Stimulated activated CD4-positive, alpha-beta T cell treated with anti-CD3 and anti-CD28 coated beads, Interleukin-1b, Interleukin-23, amount 100 ng/mL, for 1 hour (primary cell): ENCODE results near the gene CFDP1.
"Not testable (repeated sequence)": the region's sequence is repeated elsewhere in the genome, so short reads cannot be mapped to it uniquely, and the experiment has no call there.

Source experiments
- DNase-seq, 2 donors: peaks; one replicate each; pipeline ENCODE4 v3.0.0-alpha.2; 2020; ENCODE audit warnings: low read depth in 2 of 2

Gene CFDP1

DNA sequence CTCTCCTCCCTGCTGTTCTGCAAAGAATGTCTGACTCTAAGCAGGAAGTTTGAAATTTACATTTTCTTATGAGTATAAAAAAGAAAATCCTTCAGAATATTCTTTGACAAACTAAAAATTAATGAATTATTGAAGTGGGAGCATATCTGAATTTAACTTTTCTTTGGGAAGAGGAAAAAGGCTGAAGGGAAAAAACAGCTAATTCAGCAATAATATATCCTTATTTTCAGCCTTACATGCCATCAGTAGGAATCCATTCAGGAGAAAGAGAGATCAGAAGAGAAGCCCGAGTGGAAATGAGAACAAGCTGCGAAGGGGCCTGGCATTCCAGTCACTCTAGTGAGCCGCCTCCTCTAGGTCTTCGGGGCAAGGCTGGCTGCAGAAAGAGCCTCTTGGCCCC, 140.1 kb downstream of the CFDP1 start:
- no peak for DNase-seq

DNA sequence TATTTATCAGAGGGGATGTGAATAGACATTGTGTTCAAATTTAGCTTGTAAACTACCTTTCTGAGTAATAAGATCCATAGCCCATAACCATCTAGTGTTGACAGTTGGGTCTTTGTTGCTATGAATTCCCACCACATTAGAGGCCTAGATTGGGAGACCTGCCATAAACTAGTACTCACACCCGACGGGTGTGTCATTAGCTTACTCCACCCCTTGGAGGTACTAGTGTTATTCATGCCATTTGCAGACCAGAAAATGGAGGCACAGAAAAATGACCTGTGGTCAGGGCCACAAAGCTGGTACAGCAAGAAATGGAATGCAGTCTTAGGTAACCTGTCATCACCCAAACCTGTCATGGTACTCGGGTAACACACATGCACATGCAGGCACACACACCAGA, 140.6 kb downstream of the CFDP1 start:
- no peak for DNase-seq

GRCh38 chr16:75289189-75289588, 144.1 kb downstream of the CFDP1 start:
- DNase-seq: no peak

- no peak for DNase-seq
Measured at GRCh38 chr16:75288596-75289120, 144.6 kb downstream of the CFDP1 start.

DNA sequence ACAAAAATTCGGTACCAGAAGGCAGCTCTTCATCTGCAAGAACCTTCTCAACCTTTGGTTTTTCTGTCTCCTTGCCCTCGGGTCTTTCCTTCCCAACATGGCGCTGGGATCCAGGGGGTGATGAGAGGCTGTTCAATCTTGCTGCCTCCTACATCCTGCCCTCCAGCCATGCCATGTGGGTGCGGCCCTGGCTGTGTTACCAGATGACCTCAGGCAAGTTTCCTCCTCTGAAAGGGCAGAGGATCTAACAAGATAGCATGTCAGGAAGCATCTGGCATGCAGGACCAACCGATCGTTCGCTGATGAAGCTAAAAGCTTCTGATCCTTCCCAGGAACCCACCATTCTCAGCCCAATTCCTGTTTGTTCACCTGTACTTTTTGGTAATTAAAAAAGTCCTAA, 145.1 kb downstream of the CFDP1 start:
- DNase-seq: no peak

DNA sequence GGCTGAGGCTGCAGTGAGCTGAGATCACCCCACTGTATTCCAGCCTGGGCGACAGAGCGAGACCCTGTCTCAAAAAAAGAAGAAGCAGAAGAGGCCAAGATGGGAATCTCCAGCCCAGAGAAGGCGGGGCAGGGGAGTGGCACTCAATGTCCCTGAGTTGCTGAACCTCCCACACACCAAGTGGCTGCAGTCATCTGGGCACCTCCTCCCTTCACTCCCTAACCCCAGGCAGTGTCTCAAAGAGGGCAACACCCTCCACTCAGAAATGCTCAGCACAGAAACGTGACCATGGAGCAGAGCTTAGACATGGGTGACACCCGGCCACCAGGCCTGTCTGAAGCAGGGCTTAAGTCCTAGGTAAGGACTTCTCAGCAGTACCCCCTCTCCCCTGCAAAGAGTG, 145.6 kb downstream of the CFDP1 start:
- no peak for DNase-seq

- DNase-seq: no peak
Measured at GRCh38 chr16:75286389-75286788, 146.9 kb downstream of the CFDP1 start.

DNA sequence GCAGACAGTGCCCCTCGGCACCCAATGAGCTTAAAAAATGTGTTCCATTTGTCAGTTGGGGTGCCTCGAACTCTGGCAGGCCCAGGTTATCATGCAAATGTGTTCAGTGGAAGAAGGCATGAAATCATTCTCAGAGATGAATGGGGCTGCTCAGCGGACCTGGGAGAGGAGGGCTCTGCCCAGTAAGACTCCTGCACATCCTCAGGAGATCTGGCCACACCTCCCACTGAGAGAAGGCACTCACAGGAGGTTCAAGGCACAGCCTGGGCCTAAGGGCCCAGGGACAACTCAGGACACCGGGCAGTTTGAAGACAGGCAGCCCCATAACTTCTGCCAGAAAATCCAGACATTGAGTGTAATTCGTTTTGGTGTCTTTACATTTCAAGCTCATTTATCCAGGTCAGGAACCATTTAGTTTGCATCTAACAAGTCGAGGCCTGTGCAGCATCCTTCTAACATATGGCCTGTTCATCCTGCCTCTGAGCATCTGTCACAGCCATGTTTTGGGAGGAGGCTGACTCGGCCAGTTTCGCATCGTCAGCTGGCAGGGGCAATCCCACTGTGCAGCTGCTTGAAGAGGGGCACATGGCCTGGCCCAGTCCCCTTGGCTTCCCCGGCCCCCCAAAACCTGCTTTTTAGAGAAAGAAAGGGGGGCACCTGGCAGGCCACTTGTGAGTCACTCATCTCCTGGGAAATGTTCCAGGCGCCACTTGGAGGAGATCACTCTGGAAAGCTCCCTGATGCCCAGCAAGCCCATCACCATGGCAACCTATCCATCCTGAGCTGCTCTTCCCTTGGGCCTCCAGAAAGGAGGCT, 150.6 kb downstream of the CFDP1 start:
- no peak for DNase-seq

DNA sequence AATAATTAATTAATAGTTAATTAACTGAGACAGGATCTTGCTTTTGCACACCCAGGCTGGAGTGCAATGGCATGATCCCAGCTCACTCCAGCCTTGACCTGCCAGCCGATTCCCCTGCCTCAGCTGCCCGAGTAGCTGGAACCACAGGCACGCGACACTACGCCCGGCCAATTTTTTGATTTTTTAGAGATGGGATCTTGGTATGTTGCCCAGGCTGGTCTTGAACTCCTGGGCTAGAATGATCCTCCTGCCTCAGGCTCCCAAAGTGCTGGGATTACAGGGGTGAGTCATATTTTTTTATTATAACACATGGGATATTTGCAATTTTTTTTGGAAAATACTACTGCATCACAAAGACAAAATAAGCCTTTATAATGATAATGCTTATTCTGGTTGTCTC, 151.5 kb downstream of the CFDP1 start:
- DNase-seq: no peak

DNA sequence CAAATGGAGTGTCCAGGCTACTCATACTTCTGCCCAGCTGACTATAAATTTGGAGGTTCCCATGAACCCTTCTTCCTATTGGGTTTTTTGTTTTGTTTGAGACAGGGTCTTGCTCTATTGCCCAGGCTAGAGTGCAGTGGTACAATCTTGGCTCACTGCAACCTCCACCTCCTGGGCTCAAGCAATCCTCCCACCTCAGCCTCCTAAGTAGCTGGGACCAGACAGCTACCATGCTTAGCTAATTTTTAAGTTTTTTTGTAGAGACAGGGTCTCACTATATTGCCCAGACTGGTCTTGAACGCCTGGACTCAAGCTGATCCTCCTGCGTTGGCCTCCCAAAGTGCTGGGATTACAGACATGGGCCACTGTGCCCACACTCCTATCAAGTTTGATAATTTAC, 152.3 kb downstream of the CFDP1 start:
- DNase-seq: not testable (repeated sequence)

DNA sequence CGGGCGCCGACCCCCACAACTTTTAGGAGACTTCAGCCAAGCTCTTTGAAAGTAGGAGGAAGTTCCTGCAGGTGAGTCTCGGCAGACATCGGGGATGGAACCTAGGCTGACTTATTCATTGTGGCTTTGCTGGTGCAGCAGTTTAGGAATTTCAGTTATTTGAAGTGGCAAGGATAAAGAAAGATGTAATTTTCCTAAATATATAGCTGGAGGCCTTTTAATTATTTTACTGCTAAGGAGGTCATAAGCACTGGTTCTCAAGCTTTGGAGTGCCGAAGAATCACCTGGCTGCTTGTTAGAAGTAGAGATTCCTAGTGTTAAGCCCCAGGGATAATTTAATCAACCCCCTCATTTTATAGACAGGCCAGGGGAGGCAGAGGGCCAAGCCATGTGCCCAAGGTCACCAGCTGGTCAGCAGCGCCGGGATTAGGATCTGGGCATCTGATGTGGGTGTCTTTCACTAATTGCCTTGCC, 152.9 kb downstream of the CFDP1 start:
- no peak for DNase-seq

GRCh38 chr16:75279305-75279704, 154.0 kb downstream of the CFDP1 start:
- DNase-seq: no peak

GRCh38 chr16:75273054-75273925, 160.0 kb downstream of the CFDP1 start:
- no peak for DNase-seq

GRCh38 chr16:75272629-75273028, 160.7 kb downstream of the CFDP1 start:
- DNase-seq: not testable (repeated sequence)

DNA sequence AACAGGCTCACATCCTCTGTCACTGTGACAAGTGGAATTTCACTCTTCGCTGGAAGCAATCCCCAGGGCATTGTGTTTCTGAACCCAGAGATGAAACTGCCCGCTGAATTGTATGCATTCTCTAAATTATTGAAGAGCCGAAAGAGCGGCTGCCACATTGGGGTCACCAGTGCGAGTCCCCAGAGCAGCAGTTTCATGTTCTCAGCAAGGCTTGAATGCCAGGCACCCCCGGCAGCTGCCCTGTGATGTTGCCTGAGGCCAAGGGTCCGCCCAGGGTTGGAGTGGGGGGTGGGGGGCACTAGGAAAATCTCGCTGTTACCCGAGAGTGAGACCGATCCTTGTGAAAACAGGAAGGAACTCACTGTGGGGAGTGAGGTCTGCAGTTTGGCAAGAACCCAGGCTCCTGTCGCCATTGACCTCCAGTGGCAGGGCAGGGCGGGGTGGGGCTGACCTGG, 161.2 kb downstream of the CFDP1 start:
- no peak for DNase-seq

- no peak for DNase-seq
Measured at GRCh38 chr16:75271441-75272096, 161.7 kb downstream of the CFDP1 start.

- DNase-seq: not testable (repeated sequence)
Measured at GRCh38 chr16:75269358-75269757, 163.9 kb downstream of the CFDP1 start.

- DNase-seq: no peak
Measured at GRCh38 chr16:75267631-75268264, 165.6 kb downstream of the CFDP1 start.

DNA sequence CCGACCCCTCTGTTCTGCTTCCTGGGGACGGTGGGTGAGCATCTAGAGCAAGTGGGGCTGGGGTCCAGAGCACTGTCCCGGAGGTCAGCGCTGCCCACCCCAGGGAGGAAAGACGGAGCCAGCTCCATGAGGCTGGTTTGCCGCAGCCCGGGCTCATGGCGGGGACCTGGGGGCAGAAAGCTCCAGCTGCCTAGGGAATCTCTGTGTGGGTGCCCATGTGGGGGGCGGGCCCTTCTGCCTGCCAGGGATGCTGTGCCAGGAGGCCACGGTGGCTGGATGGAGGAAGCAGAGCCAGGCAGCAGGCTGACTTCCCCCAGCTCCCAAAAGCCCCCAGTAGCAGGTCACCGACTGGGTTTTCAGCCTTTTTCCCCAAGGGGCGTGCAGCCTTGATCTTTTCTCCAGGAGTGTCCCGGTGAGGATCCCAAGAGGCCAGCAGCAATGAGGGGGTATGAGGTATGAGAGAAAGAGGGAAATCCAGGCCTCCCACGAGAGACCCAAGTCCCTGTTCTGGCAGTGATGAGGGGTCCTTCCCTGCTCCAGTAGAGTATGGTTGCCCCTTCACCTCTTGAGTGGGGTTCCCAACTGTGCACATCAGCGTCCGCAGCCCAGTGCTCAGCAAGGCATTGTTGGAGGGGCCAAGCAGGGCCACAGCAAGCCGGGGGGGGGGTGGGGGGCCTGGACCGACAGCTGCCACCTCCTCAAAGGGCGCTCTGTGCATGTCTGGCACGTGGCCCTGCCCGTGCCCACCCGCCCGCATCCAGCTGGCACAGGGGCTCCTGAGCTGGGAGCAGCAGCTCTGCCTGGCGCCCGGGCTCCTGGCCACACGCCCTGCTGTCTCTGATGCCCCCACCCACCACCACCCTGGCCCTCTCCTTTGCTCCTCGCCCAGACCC, 166.3 kb downstream of the CFDP1 start:
- no peak for DNase-seq

DNA sequence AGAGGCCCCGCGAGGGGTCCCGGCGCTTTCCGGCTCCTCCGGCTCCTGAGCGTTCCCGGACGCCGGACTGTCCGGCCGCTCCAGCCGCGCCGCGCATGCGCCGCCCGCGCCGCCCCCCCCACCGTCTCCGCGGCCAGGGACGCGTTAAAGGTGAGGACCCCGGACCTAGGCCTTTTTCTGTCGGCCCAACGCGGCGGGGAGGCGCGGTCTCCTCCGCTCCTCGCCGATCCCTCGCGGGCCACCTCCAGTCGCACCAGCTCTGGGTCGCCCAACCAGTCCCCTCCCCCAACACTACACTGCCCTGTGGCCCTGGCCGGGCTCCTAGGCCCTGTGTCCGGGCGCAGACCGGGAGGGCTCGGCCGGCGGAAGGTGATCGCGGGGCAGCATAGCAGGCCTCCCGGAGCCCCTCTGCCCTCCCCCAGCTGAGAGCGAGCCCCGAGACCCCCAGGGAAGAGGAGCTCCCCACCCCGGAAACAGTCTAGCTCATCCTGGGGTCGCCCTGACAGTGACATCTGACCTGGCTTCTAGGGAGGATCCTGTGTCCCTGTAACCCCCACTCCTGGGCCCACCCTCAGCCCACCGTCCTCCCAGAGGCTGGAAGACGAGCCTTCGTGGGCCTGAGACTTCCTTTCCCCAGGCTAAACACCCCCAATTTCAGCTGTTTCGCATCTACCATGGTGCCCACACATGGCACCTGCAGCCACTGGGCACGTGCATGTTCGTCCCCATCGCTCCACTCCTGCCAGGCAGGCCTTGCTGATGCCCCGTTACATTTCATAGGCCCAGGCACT, 167.2 kb downstream of the CFDP1 start:
- DNase-seq: no peak
